Endothelial cell of umbilical vein (primary cell): Measurements from ENCODE around the gene GLB1L. TPM values are rescaled to one million over a fixed set of nuclear protein-coding genes. Genes with fewer than 3 reads are reported as not detected.

Source experiments
- BruUV-seq: library from RNA; stranded (reverse); fragments of 400-500 nt; replicated peaks from 2 replicates; lab custom pipeline; 2021; lab: Mats Ljungman, UMichigan
- CTCF ChIA-PET: fragments of 300-600, 350-600 bp; sonication (Branson Sonifier 250); formaldehyde crosslinking; loops from one replicate; lab custom pipeline; 2021; ENCODE audit warnings: antibody characterized with exemption, inconsistent platforms; lab: Charles Lee
- POLR2A ChIA-PET: fragments of 300-600, 350-600 bp; sonication (Branson Sonifier 250); formaldehyde crosslinking; loops from one replicate; lab custom pipeline; 2021; ENCODE audit warnings: antibody characterized with exemption, inconsistent platforms; lab: Charles Lee
- DNase-seq: peaks from one replicate; pipeline ENCODE4 v3.0.0-alpha.2; 2011; ENCODE audit warnings: low read depth, low spot score
- FAIRE-seq: peaks from 2 replicates; lab custom pipeline; 2011; peaks lifted over from hg19 to GRCh38; lab: Jason Lieb, UNC
- H2AFZ ChIP-seq: 2 replicates; pipeline ENCODE4 v1.6.0; 2012; ENCODE audit warnings: low read depth, low read length, control low read depth, inconsistent platforms
- H3K27ac ChIP-seq: 2 replicates; pipeline ENCODE4 v1.5.1; 2011; ENCODE audit warnings: low read depth, mild to moderate bottlenecking, control low read depth, low read length, moderate library complexity; ENCODE audit not compliant: insufficient read depth
- H3K27me3 ChIP-seq, 2 experiments: 2 replicates each; pipeline versions ENCODE4 v1.6.0 to v1.6.1; 2011; ENCODE audit warnings: low read length in 2 of 2, mixed read lengths in 1 of 2; ENCODE audit not compliant: control insufficient read depth in 2 of 2, insufficient read depth in 2 of 2
- H3K36me3 ChIP-seq, 2 experiments: 2 replicates in 1 of 2; 3 replicates in 1 of 2; pipeline ENCODE4 v1.5.1; 2011; ENCODE audit warnings: low read length in 2 of 2, mild to moderate bottlenecking in 1 of 2, moderate library complexity in 1 of 2; ENCODE audit not compliant: control insufficient read depth in 2 of 2, insufficient read depth in 2 of 2; ENCODE audit errors: extremely low read depth in 1 of 2
- H3K4me1 ChIP-seq: 3 replicates; pipeline ENCODE4 v1.5.1; 2011; ENCODE audit warnings: mild to moderate bottlenecking, low read length; ENCODE audit not compliant: control insufficient read depth, insufficient read depth; ENCODE audit errors: extremely low read depth
- H3K4me2 ChIP-seq: 2 replicates; pipeline ENCODE4 v1.6.1; 2011; ENCODE audit warnings: low read length, control low read depth, mixed read lengths; ENCODE audit not compliant: insufficient read depth
- H3K4me3 ChIP-seq, 3 experiments: fragments of 200-600 bp in 1 of 3; sonication (generic), shearing (Covaris generic) in 1 of 3; replicated peaks in 1 of 3; 2 replicates each; pipeline ENCODE4 v1.5.1; 2011 to 2016; ENCODE audit warnings: control low read depth in 3 of 3, low read length in 3 of 3, mild to moderate bottlenecking in 2 of 3, inconsistent platforms in 1 of 3, low read depth in 1 of 3, moderate library complexity in 1 of 3; ENCODE audit not compliant: insufficient read depth in 1 of 3
- H3K79me2 ChIP-seq: 2 replicates; pipeline ENCODE4 v1.6.0; 2012; ENCODE audit warnings: low read length, inconsistent platforms; ENCODE audit not compliant: control insufficient read depth, insufficient read depth
- H3K9ac ChIP-seq: replicated peaks from 2 replicates; pipeline ENCODE3; 2011; ENCODE audit warnings: low read length, control low read depth; ENCODE audit not compliant: insufficient read depth; ENCODE audit errors: extremely low read depth
- H3K9me1 ChIP-seq: replicated peaks from 3 replicates; pipeline ENCODE4 v1.6.0; 2011; ENCODE audit warnings: mild to moderate bottlenecking, low read length; ENCODE audit not compliant: control insufficient read depth, insufficient read depth; ENCODE audit errors: extremely low read depth
- H3K9me3 ChIP-seq: replicated peaks from 2 replicates; pipeline ENCODE4 v1.5.1; 2012; ENCODE audit warnings: low read length, inconsistent platforms; ENCODE audit not compliant: control insufficient read depth, insufficient read depth
- H4K20me1 ChIP-seq: replicated peaks from 2 replicates; pipeline ENCODE3; 2011; ENCODE audit warnings: mild to moderate bottlenecking, low read length; ENCODE audit not compliant: control insufficient read depth, insufficient read depth; ENCODE audit errors: extremely low read depth
- EZH2 ChIP-seq: IDR thresholded peaks from 2 replicates; pipeline ENCODE4 v1.6.1; 2012; ENCODE audit warnings: borderline replicate concordance, low read depth, mild to moderate bottlenecking, moderate library complexity, low read length, inconsistent platforms; ENCODE audit not compliant: severe bottlenecking
- FOS ChIP-seq: IDR thresholded peaks from 2 replicates; pipeline ENCODE4 v1.6.1; 2011; ENCODE audit warnings: mild to moderate bottlenecking, low read length, moderate library complexity, borderline replicate concordance; ENCODE audit not compliant: insufficient read depth
- GATA2 ChIP-seq: IDR thresholded peaks from 2 replicates; pipeline ENCODE4 v1.7.0; 2011; ENCODE audit warnings: low read depth, mild to moderate bottlenecking, moderate library complexity, mixed read lengths, low read length; ENCODE audit not compliant: insufficient read length, insufficient read depth
- JUN ChIP-seq: IDR thresholded peaks from 2 replicates; pipeline ENCODE4 v1.6.1; 2011; ENCODE audit warnings: borderline replicate concordance, low read depth; ENCODE audit not compliant: insufficient read length, insufficient read depth
- MYC ChIP-seq: IDR thresholded peaks from one replicate; pipeline ENCODE4 v1.6.1; 2011; ENCODE audit warnings: mild to moderate bottlenecking, low read depth, low read length
- POLR2A ChIP-seq: IDR thresholded peaks from 2 replicates; pipeline ENCODE4 v1.6.1; 2012; ENCODE audit warnings: low read depth, mild to moderate bottlenecking, control low read depth, low read length
- POLR2AphosphoS5 ChIP-seq: IDR thresholded peaks from 2 replicates; pipeline ENCODE4 v1.6.1; 2012; ENCODE audit warnings: low read depth, mild to moderate bottlenecking, control low read depth, low read length, moderate library complexity; ENCODE audit not compliant: insufficient read depth
- dilution Hi-C: fragments of 300-500 bp; cut with MboI; formaldehyde crosslinking; loops from one replicate; pipeline ENCODE4 v1.15.0; 2019; ENCODE audit warnings: low sequenced_read_pairs; ENCODE audit not compliant: extremely low pct_ligation_motif_present
- intact Hi-C: fragments of 100-400 bp; cut with micrococcal nuclease; formaldehyde crosslinking; loops from one replicate; pipeline ENCODE4 v1.10.0; 2022
- polyA plus RNA-seq, 4 experiments: library from polyadenylated mRNA; depleted of rRNA in 3 of 4; stranded (reverse) in 3 of 4; unstranded in 1 of 4; fragments of >200 nt; gene quantifications; 2 replicates each; pipeline versions ENCODE4 v1.2.1 to v1.2.3, GENCODE V29; 2011 to 2012; ENCODE audit warnings: missing spikeins in 1 of 4
- total RNA-seq: library from RNA; stranded (reverse); gene quantifications from 2 replicates; pipeline ENCODE4 v1.2.3, GENCODE V29; 2021
- TF ChIP-seq, protein P1 (sequence below): IDR thresholded peaks from 2 replicates; pipeline ENCODE4 v1.6.1; 2011; ENCODE audit not compliant: insufficient read depth, insufficient read length
- TF ChIP-seq, protein P2 (sequence below), 2 donors: IDR thresholded peaks; 1 replicate in 1 of 2; 2 replicates in 1 of 2; pipeline ENCODE4 v1.5.1; 2011; ENCODE audit warnings: low read length in 2 of 2, mild to moderate bottlenecking in 2 of 2, moderate library complexity in 2 of 2, control low read depth in 1 of 2, inconsistent platforms in 1 of 2, low read depth in 1 of 2; ENCODE audit not compliant: insufficient read depth in 1 of 2; ENCODE audit errors: extremely low read depth in 1 of 2

Gene GLB1L
- total and polyA plus RNA-seq, 2 donors (not counting 3 experiments of a cell fraction or from before 2014, with no cell fraction given) = 9.2 to 11.9 TPM

DNA sequence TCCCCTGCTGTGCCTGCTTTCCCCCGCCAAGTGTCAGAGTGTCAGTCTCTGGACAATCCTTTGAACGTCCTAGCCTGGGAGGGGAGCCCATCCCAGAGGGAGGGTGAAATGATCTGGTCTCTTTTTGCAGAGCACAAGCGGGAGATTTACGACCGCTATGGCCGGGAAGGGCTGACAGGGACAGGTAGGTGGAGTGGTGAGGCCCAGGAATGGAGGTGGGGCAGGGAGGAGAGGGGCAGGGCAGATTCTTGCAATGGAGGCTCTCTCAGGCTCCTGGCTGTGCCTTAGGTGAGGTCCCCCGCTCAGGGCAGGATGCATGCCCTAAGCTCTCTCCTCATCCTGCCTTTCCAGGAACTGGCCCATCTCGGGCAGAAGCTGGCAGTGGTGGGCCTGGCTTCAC is 36.3 kb upstream of the GLB1L start:
- H3K36me3 ChIP-seq = peaks cover 0 to 21% of the 10 kb centered on the region in 2 experiments
- dilution Hi-C loops = no loop called here
- H3K27me3 ChIP-seq = no peaks in the 10 kb centered on the region
- H3K4me2 ChIP-seq = no peak overlapping the region
- H2AFZ ChIP-seq = no peak overlapping the region
- POLR2A ChIA-PET = no interaction called here
- no TSS peak for BruUV-seq
- no peaks in the 10 kb centered on the region for H3K9me1 ChIP-seq
- no peak overlapping the region for H3K9ac ChIP-seq
- CTCF ChIA-PET = interaction anchor here (12.6 kb wide), 1 partner anchor 13 kb away, joined by 253 read pairs; no protein-coding TSS in a partner anchor
- peaks cover 17% of the 10 kb centered on the region for H3K4me1 ChIP-seq
- intact Hi-C loops = no loop called here
- TF ChIP-seq FOS (no peak), POLR2A (no peak), EZH2 (no peak), GATA2 (no peak), JUN (no peak), POLR2AphosphoS5 (no peak), MYC (no peak)
- TF ChIP-seq, protein P1, sequence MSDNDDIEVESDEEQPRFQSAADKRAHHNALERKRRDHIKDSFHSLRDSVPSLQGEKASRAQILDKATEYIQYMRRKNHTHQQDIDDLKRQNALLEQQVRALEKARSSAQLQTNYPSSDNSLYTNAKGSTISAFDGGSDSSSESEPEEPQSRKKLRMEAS = no peak
- TF ChIP-seq, protein P2, sequence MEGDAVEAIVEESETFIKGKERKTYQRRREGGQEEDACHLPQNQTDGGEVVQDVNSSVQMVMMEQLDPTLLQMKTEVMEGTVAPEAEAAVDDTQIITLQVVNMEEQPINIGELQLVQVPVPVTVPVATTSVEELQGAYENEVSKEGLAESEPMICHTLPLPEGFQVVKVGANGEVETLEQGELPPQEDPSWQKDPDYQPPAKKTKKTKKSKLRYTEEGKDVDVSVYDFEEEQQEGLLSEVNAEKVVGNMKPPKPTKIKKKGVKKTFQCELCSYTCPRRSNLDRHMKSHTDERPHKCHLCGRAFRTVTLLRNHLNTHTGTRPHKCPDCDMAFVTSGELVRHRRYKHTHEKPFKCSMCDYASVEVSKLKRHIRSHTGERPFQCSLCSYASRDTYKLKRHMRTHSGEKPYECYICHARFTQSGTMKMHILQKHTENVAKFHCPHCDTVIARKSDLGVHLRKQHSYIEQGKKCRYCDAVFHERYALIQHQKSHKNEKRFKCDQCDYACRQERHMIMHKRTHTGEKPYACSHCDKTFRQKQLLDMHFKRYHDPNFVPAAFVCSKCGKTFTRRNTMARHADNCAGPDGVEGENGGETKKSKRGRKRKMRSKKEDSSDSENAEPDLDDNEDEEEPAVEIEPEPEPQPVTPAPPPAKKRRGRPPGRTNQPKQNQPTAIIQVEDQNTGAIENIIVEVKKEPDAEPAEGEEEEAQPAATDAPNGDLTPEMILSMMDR (IDR thresholded peaks at IDR 0.05; ENCODE audit: extremely low read depth in 1 of 2, insufficient read depth in 1 of 2, low read depth in 1 of 2, low read length in 2 of 2) = no peak
- no peaks in the 10 kb centered on the region for H3K9me3 ChIP-seq
- no peak overlapping the region for H3K4me3 ChIP-seq
- FAIRE-seq (no peak), DNase-seq (no peak)
- H3K27ac ChIP-seq = no peak overlapping the region
- no peaks in the 10 kb centered on the region for H4K20me1 ChIP-seq
- no peaks in the 10 kb centered on the region for H3K79me2 ChIP-seq
